GM19025 (cell line): ENCODE measurements around the gene SLC2A2.
A peak's percentile ranks its signal among the peaks of the same experiment; 100 is the strongest.

Experiments used
- ATAC-seq: cut with Tn5 transposase; IDR thresholded peaks from one replicate; pipeline ENCODE4 v1.9.1; 2021; ENCODE audit warnings: mild to moderate bottlenecking, low read depth, moderate library complexity; ENCODE audit not compliant: unreplicated experiment

Gene SLC2A2

DNA sequence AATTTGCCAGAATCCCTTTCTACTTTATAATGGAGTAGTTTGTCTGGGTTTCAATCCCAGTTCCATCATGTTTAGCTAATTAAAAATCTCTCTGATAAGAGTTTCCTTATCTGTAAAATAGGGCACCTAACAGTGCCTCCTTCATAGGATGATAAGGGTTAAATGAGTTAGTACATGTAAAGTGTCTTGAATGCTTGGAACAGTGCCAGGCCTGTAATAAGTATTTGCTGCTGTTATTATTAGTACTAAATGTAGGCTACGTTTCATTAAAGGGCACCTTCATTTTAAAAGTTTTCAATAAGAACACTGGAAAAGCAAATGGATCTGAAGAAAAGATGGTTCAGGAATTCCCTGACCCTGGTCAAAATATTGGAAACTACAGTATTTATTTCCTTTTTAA lies 11.8 kb upstream of the SLC2A2 start:
- no peak for ATAC-seq

DNA sequence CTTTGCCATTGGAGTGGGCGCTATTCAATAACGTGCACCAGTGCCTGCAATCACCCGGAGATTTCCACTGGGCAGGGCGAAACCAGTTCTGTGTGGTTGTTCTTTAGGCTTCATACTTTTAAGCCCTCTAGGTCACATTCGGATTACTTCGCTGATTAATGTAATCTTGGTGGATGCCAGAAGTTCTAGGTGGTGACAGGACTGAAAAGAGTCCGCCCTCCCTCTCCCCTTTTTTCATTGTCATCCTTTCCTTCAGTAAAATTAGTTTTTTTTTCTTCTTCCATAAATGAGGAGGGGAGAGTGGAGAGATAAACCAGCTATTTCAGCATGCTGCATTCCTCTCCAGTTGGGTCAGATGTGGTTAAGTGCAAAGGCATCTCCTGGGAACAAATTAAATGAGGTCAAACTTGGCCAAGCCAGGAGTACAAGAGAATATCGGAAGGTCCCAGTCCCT lies 2.3 kb upstream of the SLC2A2 start:
- ATAC-seq, result no peak

DNA sequence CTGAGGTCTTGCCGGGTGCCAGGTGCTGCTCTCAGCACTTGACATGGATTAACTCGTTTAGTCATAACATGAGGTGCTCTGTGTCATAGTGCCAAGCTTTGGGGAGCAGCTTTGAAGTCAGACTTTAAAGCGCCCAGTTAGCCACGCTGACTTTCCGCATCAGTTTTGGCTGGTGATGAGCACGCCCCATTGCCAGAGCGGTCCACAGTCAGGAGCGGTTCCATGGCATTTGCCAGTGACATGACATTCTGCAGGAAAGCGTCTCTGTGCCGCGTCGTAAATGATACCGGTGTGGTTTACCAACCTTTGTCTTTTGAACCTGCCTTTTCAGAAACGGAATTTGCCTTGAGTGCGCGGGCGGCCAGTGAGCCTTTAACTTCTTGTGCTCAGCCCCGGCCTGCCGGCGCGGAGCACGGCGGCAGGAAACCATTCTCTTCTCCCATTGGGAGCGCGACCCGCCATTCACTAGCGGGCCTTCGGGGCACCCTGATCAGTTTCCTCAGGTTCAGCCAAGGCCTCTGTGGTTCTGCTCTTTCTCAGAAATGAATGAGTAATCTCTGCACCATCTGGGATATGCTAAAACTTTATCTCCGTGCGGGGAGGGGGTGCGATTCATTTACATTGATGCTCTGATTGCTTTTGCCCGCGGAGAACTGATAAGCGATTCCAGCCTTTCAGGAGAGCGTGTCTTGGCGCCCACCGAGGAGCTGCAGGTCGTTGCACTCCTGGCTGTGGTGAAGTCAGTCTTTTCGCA lies 1.7 kb upstream of the SLC2A2 start:
- ATAC-seq, result peak; percentile 84

DNA sequence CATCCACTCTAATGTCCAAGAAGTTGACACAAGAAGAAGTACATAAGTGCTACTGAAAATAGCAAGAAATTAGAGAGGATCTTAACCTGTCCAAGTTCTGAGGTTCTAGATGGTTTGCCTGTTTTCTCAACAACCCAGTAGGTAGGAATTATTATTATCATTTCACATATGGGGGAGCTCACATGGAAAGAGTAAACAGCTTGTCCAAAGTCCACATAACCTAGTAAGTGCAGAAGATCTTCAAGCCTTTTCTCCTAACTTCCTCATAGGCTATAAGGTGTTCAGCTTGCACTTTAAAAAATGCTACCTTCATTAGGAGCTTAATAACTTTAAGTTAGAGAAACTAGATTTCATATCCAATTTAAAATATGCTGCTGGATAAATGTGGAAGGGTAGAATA lies 3.0 kb downstream of the SLC2A2 start:
- ATAC-seq, result no peak

DNA sequence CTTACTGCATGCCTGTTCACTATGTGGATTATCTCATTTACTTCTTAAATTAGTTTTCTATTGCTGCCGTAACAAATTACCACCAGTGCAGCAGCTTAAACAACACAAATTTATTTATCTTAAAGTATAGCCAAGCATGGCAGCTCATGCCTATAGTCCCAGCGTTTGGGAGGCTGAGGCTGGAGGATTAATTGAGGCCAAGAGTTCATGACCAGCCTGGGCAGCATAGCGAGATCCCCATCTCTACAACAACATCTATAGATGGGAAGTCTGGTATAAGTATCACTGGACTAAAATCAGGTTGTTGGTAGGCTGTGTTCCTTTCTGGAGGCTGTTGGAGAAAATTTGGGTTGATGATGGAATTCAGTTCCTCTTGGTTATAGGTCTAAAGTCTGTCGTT lies 5.1 kb downstream of the SLC2A2 start:
- no peak for ATAC-seq

DNA sequence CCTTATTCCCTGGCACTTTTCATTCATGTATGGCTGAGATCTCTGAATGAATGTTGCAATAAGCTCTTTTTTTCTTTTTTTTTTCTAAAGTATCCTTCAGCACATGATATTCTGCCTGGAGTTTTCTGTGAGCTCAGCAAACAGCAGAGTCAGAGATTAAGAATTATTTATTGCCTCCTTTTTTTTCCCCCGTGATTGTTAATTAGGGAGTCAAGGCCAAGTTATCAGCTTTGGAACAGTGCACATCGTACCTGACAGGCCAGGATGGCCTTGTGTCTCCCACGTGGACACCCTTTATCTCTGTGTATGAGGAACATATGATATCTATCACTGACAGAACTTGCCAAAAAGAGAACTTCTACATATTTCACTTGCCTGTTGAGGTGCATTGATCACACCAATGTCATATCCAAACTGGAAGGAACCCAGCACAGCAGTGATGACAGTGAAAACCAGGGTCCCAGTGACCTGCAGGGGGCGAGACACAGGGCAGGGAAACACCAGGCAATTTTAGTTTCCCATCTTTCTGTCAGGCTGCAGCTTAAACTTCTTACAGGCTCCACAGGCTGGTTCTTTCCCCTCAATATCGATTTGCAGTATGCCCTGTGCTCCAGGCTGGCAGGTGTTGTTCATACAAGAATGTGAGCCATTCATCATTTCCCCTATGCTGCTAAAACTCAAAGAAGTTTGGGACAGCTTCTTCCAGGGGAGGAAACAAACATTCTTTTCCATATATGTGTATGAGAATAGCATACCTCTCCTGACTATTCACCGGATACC lies 8.2 kb downstream of the SLC2A2 start:
- no peak for ATAC-seq

DNA sequence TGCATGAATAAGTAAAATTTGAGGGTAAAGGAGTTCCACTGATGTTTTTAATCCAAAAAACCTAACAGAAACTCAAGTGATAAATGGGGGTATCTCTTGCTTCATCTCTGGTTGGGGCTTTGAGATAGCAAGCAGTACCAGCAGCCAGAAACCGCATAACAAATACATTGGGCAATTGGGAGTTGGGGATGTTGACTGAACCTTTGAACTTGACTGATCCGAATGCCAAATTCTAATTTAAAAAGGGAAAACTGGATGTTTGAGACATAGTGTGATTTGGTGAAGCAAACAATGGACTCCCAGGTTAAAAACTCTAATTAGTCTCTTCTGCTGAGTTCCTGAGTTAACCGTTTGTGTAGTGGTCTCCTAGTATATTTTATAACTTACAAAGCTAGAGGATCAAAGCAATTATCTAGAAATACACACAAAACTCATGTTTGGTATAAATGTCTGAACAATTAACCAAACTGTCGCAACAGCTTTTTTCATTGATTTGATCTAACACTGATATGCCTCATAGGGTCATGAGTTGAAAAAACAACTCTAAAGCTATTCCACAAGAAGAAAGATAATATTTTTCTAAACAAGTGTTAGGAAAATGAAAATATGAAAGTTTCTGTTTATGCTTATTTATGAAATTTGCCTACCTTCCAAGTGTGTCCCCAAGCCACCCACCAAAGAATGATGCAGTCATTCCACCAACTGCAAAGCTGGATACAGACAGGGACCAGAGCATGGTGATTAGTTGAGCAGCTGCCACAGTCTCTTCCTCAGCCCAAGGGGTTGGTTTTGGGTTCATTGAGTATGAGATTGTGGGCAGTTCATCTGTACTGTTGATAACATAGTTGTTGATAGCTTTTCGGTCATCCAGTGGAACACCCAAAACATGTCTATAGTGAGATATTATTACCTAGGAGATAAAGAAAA lies 12.4 kb downstream of the SLC2A2 start:
- no peak for ATAC-seq

DNA sequence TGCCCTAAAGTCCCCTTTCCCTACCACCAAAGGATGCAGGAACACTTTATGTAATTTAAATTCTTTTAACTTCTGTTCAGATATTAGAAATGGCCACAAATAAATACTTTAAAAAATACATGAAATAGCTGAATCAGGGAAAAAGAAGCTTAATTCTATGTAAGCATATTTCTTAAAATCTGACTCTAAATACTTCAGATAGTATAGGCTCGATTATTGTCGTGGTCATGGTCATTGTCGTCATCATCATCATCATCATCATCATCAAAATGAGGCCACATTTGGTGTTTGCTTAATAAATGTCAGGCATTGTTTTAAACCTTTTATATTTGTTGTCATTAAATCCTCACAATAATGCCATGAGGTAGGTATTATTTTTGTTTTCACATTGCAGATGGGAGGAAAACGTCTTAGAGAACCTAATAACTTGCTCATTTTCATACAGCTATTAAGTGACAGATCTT lies 14.6 kb downstream of the SLC2A2 start:
- no peak for ATAC-seq

DNA sequence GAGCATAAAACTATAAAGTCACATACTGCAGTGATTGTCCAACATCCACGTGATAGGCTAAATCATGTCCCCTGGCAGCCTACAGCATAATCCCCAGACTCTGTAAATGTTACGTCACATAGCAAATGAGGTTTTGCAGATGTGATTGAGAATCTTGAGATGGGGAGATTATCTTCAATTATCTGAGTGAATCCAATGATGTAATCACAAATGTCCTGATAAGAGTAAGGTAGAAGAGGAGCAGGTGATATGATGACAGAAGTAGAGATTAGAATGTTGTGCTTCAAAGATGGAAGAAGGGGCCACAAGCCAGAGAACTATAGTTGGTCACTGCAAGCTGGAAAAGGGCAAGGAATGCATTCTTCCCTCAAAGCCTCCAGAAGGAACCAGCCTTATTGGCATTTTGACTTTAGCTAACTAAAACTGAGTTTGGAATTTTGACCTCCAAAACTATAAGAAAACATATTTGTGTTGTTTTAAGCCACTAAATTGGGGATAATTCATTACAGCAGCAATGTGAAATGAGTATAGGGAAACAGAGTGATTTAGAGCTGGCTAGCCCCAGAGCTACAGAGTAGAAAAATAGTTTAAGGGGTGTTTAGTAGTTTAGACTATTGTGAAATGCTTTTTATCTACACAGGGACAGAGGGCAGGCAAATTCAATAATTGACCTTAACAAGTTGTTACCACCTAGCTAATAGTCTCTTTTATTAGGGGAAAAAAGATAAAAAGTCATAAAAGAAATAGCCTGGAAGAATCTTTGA lies 15.2 kb downstream of the SLC2A2 start:
- no peak for ATAC-seq

DNA sequence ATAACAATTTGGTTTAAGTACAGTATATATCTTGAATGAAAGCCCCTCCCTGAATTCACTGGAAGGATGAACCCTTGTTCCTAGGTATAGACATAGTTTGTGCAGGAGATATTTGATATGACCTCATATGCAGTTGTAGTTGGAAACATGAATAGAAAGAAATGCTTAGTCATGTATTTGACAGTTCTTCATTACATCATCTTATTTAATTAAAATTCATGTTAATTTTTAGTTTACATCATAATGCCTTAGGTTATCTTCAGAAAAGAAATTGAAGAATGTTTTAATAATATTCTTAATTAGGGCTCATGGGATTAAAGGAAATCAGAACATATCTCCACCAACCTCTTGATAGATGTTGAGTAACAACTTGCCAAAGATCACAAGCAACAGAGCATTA lies 19.2 kb downstream of the SLC2A2 start:
- no peak for ATAC-seq

DNA sequence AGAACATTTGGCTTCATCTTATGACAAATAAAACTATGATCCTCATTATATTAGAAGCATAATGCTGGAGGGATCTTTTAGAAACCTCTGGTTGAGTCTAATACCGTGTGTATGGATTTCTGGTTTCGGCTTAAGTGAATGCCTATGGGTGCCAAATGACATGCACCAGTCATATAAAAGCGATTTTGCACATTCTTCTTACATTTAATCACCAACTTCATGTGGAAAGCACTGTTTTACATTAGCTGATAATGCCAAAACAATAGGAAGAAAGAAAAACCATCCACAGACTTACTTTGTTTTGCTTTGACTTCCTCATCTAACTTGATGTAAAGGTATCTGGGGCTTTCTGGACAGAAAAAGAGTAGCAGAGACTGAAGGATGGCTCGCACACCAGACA lies 20.9 kb downstream of the SLC2A2 start:
- ATAC-seq, result no peak

DNA sequence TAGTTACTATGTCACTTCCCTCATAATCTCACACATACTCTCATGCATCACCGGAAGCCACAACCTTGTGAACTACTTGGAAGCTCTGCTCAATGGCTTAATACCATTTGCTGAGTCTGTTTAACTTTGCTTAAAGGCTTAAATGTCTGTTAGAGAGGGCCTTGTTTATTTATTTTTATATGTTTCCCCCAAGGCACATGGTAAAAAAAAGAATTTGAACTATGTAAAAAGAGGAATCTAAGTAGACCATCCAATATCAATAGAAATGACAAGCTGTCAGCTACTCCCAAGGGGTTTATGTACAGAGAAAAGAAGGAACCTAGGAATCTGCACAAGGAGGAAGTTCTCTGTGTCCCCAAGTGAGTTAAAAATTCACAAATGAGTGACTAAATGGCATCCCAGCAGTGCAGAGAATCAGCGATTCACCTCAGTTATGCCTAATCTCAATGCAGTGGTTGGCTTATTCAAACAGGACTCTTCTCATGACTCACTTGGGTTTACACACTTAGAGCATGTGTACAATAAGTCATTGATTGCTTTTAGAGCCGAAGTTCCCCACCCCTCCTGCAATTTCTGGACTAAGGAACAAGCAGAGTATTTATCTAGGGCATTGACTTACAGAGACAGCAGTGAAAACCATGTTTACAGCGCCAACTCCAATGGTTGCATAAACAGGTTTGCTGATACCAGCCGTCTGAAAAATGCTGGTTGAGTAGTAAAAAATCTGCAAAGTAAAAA lies 24.4 kb downstream of the SLC2A2 start:
- ATAC-seq, result peak; percentile 89

DNA sequence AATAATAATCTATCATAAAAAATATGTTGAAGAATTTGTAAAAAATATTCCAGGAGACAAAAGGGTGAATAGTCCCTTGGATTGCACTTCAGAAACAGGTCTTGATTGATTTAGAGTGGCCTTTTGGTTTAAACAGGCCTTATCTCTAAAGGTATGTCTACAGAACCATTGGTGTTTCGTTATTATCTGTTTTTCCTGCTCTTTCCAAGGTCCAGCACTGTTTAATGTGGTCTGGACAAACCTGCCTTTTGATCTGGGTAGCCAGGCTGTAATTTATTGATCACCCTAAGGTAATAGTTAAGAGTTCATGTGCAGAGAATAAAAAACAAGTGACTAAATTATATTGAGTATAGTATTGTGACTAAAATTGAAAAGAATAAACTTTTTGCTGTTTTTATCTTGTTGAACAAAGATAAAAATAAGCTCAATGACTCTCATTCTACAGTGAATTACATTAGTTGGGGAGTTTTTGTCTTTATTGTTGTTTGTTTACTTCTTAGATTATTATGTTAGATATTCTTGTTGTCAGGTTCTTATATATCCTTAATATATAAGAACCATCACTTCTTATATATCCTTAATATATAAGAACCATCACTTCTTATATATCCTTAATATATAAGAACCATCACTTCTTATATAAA lies 25.1 kb downstream of the SLC2A2 start:
- ATAC-seq, result no peak

DNA sequence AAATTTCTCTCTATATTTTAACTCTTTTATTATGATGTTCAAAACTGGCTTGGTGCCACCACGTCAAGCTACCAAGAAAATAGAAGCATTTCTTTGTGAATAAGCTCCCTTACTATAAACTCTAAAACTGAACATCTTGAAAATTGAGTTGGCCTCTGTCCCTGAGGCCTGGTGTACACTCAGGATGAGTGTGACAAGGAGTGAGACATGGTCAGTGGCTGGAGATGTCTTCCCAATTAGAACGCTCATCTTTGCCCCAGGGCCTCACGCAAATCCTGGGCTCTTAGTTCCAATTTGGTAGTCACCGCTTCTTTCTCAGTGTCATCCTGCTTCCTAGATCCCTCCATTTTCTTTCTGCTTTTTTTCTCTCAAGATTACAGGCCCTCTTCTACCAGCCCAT lies 26.2 kb downstream of the SLC2A2 start:
- no peak for ATAC-seq

DNA sequence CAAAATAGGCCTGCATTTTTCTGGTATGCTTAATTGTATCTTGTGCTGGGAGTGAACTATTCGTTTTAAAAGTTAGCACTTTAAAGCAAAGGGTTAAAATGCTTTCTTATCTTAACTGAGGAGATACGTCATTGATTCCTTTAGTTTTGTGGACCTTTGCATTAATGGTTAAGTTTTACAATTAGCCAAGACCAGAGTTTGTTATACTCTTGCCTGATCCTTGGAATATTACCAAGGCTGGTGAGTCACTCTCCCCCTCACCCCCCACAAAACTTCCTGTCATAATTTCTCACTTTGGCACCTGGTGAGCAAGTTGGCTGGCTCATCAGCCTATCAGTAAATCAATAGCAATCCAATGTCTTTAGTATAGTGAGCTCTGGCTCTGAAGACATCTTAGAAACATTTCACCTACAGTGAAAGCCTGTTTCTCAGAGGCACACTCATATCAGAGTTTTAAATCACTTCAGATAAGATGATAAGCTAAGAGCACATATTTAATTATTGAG lies 26.7 kb downstream of the SLC2A2 start:
- no peak for ATAC-seq

DNA sequence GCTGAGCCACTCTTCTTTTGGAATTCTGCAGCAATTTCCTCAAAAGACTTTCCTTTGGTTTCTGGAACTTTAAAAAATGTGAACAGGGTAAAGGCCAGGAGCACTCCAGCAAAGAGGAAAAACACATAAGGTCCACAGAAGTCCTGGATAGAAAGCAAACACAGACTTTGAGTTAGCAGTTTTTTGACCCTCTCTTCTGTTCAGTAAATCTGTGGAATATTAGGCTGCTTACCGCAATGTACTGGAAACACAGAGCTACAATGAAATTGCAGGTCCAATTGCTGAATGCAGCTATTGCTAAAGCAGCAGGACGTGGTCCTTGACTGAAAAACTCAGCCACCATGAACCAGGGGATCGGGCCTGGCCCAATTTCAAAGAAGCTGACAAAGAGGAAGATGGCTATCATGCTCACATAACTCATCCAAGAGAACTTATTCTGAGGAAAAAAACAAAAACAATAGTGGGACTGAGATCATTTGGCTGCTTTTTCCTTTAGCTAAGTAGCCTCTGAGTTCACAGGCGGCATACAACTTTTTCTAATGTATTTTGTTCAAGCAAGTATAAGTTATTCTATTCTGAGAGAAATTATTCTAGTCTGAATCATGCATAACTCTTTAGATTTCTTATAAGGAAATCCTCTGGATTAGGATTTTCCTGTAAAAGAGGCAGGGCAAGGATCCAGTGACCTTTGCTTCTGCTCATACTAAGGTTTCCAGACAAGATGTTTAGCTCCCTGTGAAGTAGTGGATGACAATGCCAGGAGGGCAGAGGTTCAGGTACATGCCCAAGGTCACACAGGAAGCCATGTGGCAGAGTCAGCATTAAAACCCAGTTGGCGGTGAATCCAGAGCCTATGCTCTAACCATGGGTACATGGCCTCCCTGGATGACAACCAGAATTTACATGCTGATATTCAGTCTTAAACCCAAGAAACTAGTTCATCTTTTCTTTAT lies 28.3 kb downstream of the SLC2A2 start:
- ATAC-seq, result no peak

DNA sequence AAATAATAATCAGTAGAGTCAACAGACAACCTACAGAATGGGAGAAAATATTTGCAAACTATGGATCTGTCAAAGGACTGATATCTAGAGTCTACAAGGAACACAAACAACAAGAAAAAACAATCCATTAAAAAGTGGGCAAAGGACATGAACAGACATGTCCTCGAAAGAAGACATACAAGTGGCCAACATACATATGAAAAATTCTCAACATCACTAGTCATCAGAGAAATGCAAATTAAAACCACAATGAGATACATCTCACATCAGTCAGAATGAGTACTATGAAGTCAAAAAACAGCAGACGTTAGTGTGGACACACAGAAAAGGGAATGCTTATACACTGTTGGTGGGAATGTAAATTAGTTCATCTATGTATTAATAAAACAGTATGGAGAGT lies 33.7 kb downstream of the SLC2A2 start:
- no peak for ATAC-seq

DNA sequence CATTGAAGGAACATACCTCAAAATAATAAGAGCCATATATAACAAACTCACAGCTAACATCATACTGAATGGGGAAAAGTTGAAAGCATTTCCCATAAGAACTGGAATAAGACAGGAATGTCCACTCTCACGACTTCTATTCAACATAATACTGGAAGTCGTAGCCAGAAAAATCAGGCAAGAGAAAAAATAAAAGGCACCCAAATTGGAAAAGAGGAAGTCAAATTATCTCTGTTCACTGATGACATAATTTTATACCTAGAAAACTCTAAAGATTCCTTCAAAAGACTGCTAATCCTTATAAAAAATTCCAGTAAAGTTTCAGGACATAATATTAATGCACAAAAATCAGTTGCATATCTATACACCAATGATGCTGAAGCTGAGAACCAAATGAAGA lies 34.9 kb downstream of the SLC2A2 start:
- ATAC-seq, result no peak
